Measurements from ENCODE around the gene TXNRD2.

GRCh38 chr22:19884161-19884953 is 57.3 kb downstream of the TXNRD2 start:
- TF ChIP-seq POLR2A (IDR thresholded peaks at IDR 0.05; ENCODE audit: low read length), result no peak
- no peak for TF ChIP-seq GATA1 (IDR thresholded peaks at IDR 0.05; ENCODE audit: low read depth, low read length)

All from erythroblast (primary cell).